IMR-90 (cell line): Measurements from ENCODE around the gene C2orf49. TPM values are rescaled to one million over a fixed set of nuclear protein-coding genes. Genes with fewer than 3 reads are reported as not detected.

Experiments used
- ATAC-seq: fragments of 200-7000 bp; cut with Tn5 transposase; 2 replicates; pipeline ENCODE4 v1.9.1; 2020; ENCODE audit warnings: low read depth, mild to moderate bottlenecking, moderate library complexity
- BruUV-seq: library from RNA; stranded (reverse); fragments of 400-500 nt; replicated peaks from 2 replicates; lab custom pipeline; 2021; lab: Mats Ljungman, UMichigan
- CTCF ChIA-PET: fragments of 300-600 bp; formaldehyde crosslinking; extraction: SDS; loops from one replicate; lab custom pipeline; 2021; ENCODE audit warnings: antibody characterized with exemption; lab: Yijun Ruan, JAX
- POLR2A ChIA-PET: fragments of 300-600 bp; sonication (Branson Sonifier 250); formaldehyde crosslinking; loops from one replicate; lab custom pipeline; 2022; ENCODE audit warnings: antibody characterized with exemption; ENCODE audit not compliant: unreplicated experiment; lab: Charles Lee
- DNase-seq: peaks from one replicate; pipeline ENCODE4 v3.0.0; 2013
- H2AFZ ChIP-seq: replicated peaks from 2 replicates; pipeline ENCODE3; 2013; ENCODE audit warnings: low read length, mild to moderate bottlenecking; ENCODE audit not compliant: poor library complexity
- H2AK5ac ChIP-seq: 2 replicates; pipeline ENCODE4 v1.6.1; 2013; ENCODE audit warnings: low read depth, low read length, inconsistent platforms
- H2AK9ac ChIP-seq: replicated peaks from 2 replicates; pipeline ENCODE3; 2013; ENCODE audit warnings: mild to moderate bottlenecking, low read depth, low read length, moderate library complexity; ENCODE audit not compliant: poor library complexity
- H2BK120ac ChIP-seq: 2 replicates; pipeline ENCODE4 v1.6.1; 2013; ENCODE audit warnings: low read depth, low read length, inconsistent platforms
- H2BK15ac ChIP-seq: 3 replicates; pipeline ENCODE4 v1.6.1; 2013; ENCODE audit warnings: low read depth, low read length, inconsistent platforms
- H2BK20ac ChIP-seq: 2 replicates; pipeline ENCODE4 v1.6.1; 2013; ENCODE audit warnings: low read depth, mild to moderate bottlenecking, inconsistent platforms, low read length, moderate library complexity
- H2BK5ac ChIP-seq: 2 replicates; pipeline ENCODE4 v1.6.1; 2013; ENCODE audit warnings: mild to moderate bottlenecking, low read depth, low read length, inconsistent platforms; ENCODE audit not compliant: poor library complexity, severe bottlenecking
- H3K14ac ChIP-seq: replicated peaks from 2 replicates; pipeline ENCODE4 v1.6.1; 2013; ENCODE audit warnings: low read depth, low read length, inconsistent platforms
- H3K18ac ChIP-seq: 2 replicates; pipeline ENCODE4 v1.6.1; 2013; ENCODE audit warnings: low read depth, low read length, control low read depth
- H3K23ac ChIP-seq: 2 replicates; pipeline ENCODE4 v1.6.1; 2013; ENCODE audit warnings: low read depth, low read length, inconsistent platforms
- H3K27ac ChIP-seq: 2 replicates; pipeline ENCODE4 v1.5.1; 2013; ENCODE audit warnings: mild to moderate bottlenecking, control low read depth, low read length; ENCODE audit not compliant: insufficient read depth
- H3K27me3 ChIP-seq: 2 replicates; pipeline ENCODE4 v1.6.1; 2013; ENCODE audit warnings: low read length; ENCODE audit not compliant: control insufficient read depth, insufficient read depth
- H3K36me3 ChIP-seq: 2 replicates; pipeline ENCODE4 v1.6.1; 2013; ENCODE audit warnings: low read length, mixed read lengths; ENCODE audit not compliant: control insufficient read depth, insufficient read depth
- H3K4ac ChIP-seq: 2 replicates; pipeline ENCODE4 v1.6.1; 2013; ENCODE audit warnings: low read depth, low read length, inconsistent platforms
- H3K4me1 ChIP-seq: 2 replicates; pipeline ENCODE4 v1.6.1; 2013; ENCODE audit warnings: low read length, mixed read lengths; ENCODE audit not compliant: control insufficient read depth, insufficient read depth
- H3K4me2 ChIP-seq: 2 replicates; pipeline ENCODE4 v1.6.1; 2013; ENCODE audit warnings: low read depth, mild to moderate bottlenecking, control low read depth, low read length, moderate library complexity
- H3K4me3 ChIP-seq: 2 replicates; pipeline ENCODE4 v1.5.1; 2013; ENCODE audit warnings: low read depth, mild to moderate bottlenecking, control low read depth, low read length, moderate library complexity; ENCODE audit not compliant: insufficient read depth
- H3K56ac ChIP-seq: 2 replicates; pipeline ENCODE4 v1.6.1; 2013; ENCODE audit warnings: low read length, inconsistent platforms; ENCODE audit not compliant: insufficient read depth; ENCODE audit errors: extremely low read depth
- H3K79me1 ChIP-seq, 2 experiments: 2 replicates each; pipeline ENCODE4 v1.6.1; 2013; ENCODE audit warnings: low read length in 2 of 2, inconsistent platforms in 1 of 2, low read depth in 1 of 2
- H3K9ac ChIP-seq: 2 replicates; pipeline ENCODE4 v1.6.1; 2013; ENCODE audit warnings: low read depth, low read length, control low read depth
- H3K9me1 ChIP-seq: 2 replicates; pipeline ENCODE4 v1.6.1; 2013; ENCODE audit warnings: low read length, inconsistent platforms; ENCODE audit not compliant: insufficient read depth
- H3K9me3 ChIP-seq: 2 replicates; pipeline ENCODE4 v1.6.1; 2013; ENCODE audit warnings: low read length; ENCODE audit not compliant: control insufficient read depth, insufficient read depth
- H4K20me1 ChIP-seq: 2 replicates; pipeline ENCODE4 v1.6.1; 2013; ENCODE audit warnings: low read length, inconsistent platforms; ENCODE audit not compliant: insufficient read depth
- H4K5ac ChIP-seq: 2 replicates; pipeline ENCODE4 v1.6.1; 2013; ENCODE audit warnings: mild to moderate bottlenecking, low read depth, low read length, control low read depth
- H4K8ac ChIP-seq, 2 experiments: 2 replicates each; pipeline ENCODE4 v1.6.1; 2013; ENCODE audit warnings: low read depth in 2 of 2, low read length in 2 of 2, control low read depth in 1 of 2, inconsistent platforms in 1 of 2
- H4K91ac ChIP-seq: 2 replicates; pipeline ENCODE4 v1.6.1; 2013; ENCODE audit warnings: low read depth, low read length, inconsistent platforms; ENCODE audit not compliant: insufficient read depth
- BHLHE40 ChIP-seq: fragments of 150-350 bp; IDR thresholded peaks from 2 replicates; pipeline ENCODE4 v1.6.1; 2016; ENCODE audit warnings: mild to moderate bottlenecking, low read depth, low read length
- CEBPB ChIP-seq: IDR thresholded peaks from 2 replicates; pipeline ENCODE4 v1.6.1; 2012; ENCODE audit warnings: low read depth, low read length, improper control_type of control experiment
- CHD1 ChIP-seq: IDR thresholded peaks from 2 replicates; pipeline ENCODE4 v1.6.1; 2012; ENCODE audit warnings: low read depth, low read length, improper control_type of control experiment
- CTCF ChIP-seq: conservative IDR thresholded peaks from 2 replicates; pipeline ENCODE4 v1.5.1; 2012; ENCODE audit warnings: mild to moderate bottlenecking, low read depth, low read length, improper control_type of control experiment
- MAFK ChIP-seq: IDR thresholded peaks from 2 replicates; pipeline ENCODE4 v1.6.1; 2012; ENCODE audit warnings: low read depth, low read length, improper control_type of control experiment
- MAZ ChIP-seq: IDR thresholded peaks from 2 replicates; pipeline ENCODE4 v1.6.1; 2012; ENCODE audit warnings: low read depth, mild to moderate bottlenecking, low read length, improper control_type of control experiment, moderate library complexity, borderline replicate concordance
- MXI1 ChIP-seq: IDR thresholded peaks from 2 replicates; pipeline ENCODE4 v1.6.1; 2012; ENCODE audit warnings: low read depth, mild to moderate bottlenecking, low read length, moderate library complexity, borderline replicate concordance
- NFE2L2 ChIP-seq: fragments of 150-350 bp; IDR thresholded peaks from 2 replicates; pipeline ENCODE4 v1.6.1; 2016; ENCODE audit warnings: low read depth, mild to moderate bottlenecking, low read length
- POLR2A ChIP-seq: IDR thresholded peaks from 2 replicates; pipeline ENCODE4 v1.6.1; 2012; ENCODE audit warnings: mild to moderate bottlenecking, low read depth, low read length
- RAD21 ChIP-seq: IDR thresholded peaks from 2 replicates; pipeline ENCODE4 v1.6.1; 2012; ENCODE audit warnings: low read length, improper control_type of control experiment
- RCOR1 ChIP-seq: IDR thresholded peaks from 2 replicates; pipeline ENCODE4 v1.6.1; 2012; ENCODE audit warnings: mild to moderate bottlenecking, low read length, improper control_type of control experiment; ENCODE audit not compliant: insufficient replicate concordance
- RFX5 ChIP-seq: IDR thresholded peaks from 2 replicates; pipeline ENCODE4 v1.8.0; 2012; ENCODE audit warnings: low read depth, mild to moderate bottlenecking, low read length, moderate library complexity
- SMC3 ChIP-seq: fragments of 150-350 bp; IDR thresholded peaks from 2 replicates; pipeline ENCODE4 v1.6.1; 2016; ENCODE audit warnings: low read depth, mild to moderate bottlenecking, antibody characterized with exemption, low read length, moderate library complexity
- USF2 ChIP-seq: fragments of 150-350 bp; IDR thresholded peaks from 2 replicates; pipeline ENCODE4 v1.6.1; 2017; ENCODE audit warnings: mild to moderate bottlenecking, antibody characterized with exemption, low read length, low read depth
- WGBS, 2 experiments: methylation state at CpG; one replicate each; pipeline versions ENCODE4 v1.1.5 to v1.1.7; 2013; ENCODE audit warnings: missing lambda C conversion rate in 2 of 2; ENCODE audit not compliant: insufficient read length in 1 of 2; ENCODE audit errors: extremely low coverage in 2 of 2; 5-methylcytosine and 5-hydroxymethylcytosine counted together
- dilution Hi-C: fragments of 300-500 bp; cut with HindIII; formaldehyde crosslinking; loops from one replicate; pipeline ENCODE4 v1.14.3; 2018; ENCODE audit warnings: low sequenced_read_pairs; ENCODE audit not compliant: unreplicated experiment
- in situ Hi-C: fragments of 300-500 bp; cut with MboI; formaldehyde crosslinking; loops from 3 replicates; pipeline ENCODE4 v1.14.3; 2019; ENCODE audit warnings: low sequenced_read_pairs, inconsistent platforms, mixed read lengths
- intact Hi-C: fragments of 100-400 bp; cut with micrococcal nuclease; formaldehyde crosslinking; loops from 2 replicates; pipeline ENCODE4 v1.10.0; 2022
- polyA plus RNA-seq, 3 experiments: library from polyadenylated mRNA; depleted of rRNA; stranded (reverse); fragments of >200 nt; gene quantifications; 2 replicates each; pipeline ENCODE4 v1.2.3, GENCODE V29; 2012; ENCODE audit warnings: low replicate concordance in 1 of 3
- total RNA-seq: library from RNA; depleted of rRNA; stranded (reverse); fragments of >200 nt; gene quantifications from 2 replicates; pipeline ENCODE4 v1.2.3, GENCODE V29; 2012

C2orf49 gene
- total and polyA plus RNA-seq, 2 of the 4 experiments (the other 2 are of a cell fraction), result 3.8 to 8.5 TPM

GRCh38 chr2:105394951-105395611, 57.7 kb downstream of the C2orf49 start:
- peak overlapping the region; percentile 100 for H3K27ac ChIP-seq
- peak overlapping the region; percentile 90 for H2AK5ac ChIP-seq
- peaks cover 56% of the 10 kb centered on the region for H3K36me3 ChIP-seq
- peak overlapping the region; percentile 90 for H3K14ac ChIP-seq
- H3K79me1 ChIP-seq, result peaks cover 10 to 65% of the 10 kb centered on the region in 2 experiments
- H3K4me3 ChIP-seq, result peak overlapping the region; percentile 99
- peaks cover 39% of the 10 kb centered on the region for H3K9me1 ChIP-seq
- intact Hi-C loops (loop anchor here (5.0 kb wide), 1 partner anchor 53 kb away; no protein-coding TSS in a partner anchor), dilution Hi-C loops (no loop called here), in situ Hi-C loops (no loop called here)
- H4K91ac ChIP-seq, result peak overlapping the region; percentile 78
- 87% methylated on average over 11 of the region's 12 CpGs; no CpG with 5 or more reads in 1 of the 2 experiments for WGBS, 2 experiments
- H2BK120ac ChIP-seq, result peak overlapping the region; percentile 42
- peak overlapping the region; percentile 99 for H2BK5ac ChIP-seq
- ChIA-PET POLR2A (no interaction called here), CTCF (no interaction called here)
- H2BK20ac ChIP-seq, result peak overlapping the region; percentile 11; the same call in 1 of the 2 replicates
- peak overlapping the region; percentile 53 for H4K5ac ChIP-seq
- no peak overlapping the region for H2AFZ ChIP-seq
- peak overlapping the region; percentile 57 for H3K4ac ChIP-seq
- H3K9me3 ChIP-seq, result no peaks in the 10 kb centered on the region
- peak overlapping the region; percentile 98 for H3K18ac ChIP-seq
- peak overlapping the region; percentile 64; the same call in 1 of the 2 replicates for H3K23ac ChIP-seq
- H2AK9ac ChIP-seq, result no peak overlapping the region
- ATAC-seq (no peak), DNase-seq (peak; percentile 56)
- peak overlapping the region; percentile 55; the same call in 2 of the 3 replicates for H2BK15ac ChIP-seq
- H3K56ac ChIP-seq, result peak overlapping the region; percentile 8; the same call in 1 of the 2 replicates
- H3K4me1 ChIP-seq, result peaks cover 43% of the 10 kb centered on the region
- BruUV-seq, result no TSS peak
- peak overlapping the region; percentile 100 for H3K9ac ChIP-seq
- peaks cover 61% of the 10 kb centered on the region for H4K20me1 ChIP-seq
- H4K8ac ChIP-seq, result peak overlapping the region; percentile 14 to 86
- no peaks in the 10 kb centered on the region for H3K27me3 ChIP-seq
- peak overlapping the region; percentile 98 for H3K4me2 ChIP-seq
- no peak; the same call in 1 of the 2 replicates for TF ChIP-seq POLR2A
- no peak for TF ChIP-seq RFX5
- no peak for TF ChIP-seq MAZ
- no peak for TF ChIP-seq BHLHE40
- no peak for TF ChIP-seq SMC3
- TF ChIP-seq CHD1, result no peak
- no peak for TF ChIP-seq RCOR1
- 0 out of 2 replicates have a peak, but pooled peaks have one; percentile 15 for TF ChIP-seq CEBPB
- no peak for TF ChIP-seq RAD21
- 0 out of 2 replicates have a peak, but pooled peaks have one; percentile 23 for TF ChIP-seq MXI1
- no peak for TF ChIP-seq USF2
- no peak for TF ChIP-seq CTCF
- no peak for TF ChIP-seq MAFK
- no peak for TF ChIP-seq NFE2L2
